Right ventricle myocardium inferior (tissue), 1 donor: ENCODE data around the gene CARD18. TPM values are rescaled to one million over a fixed set of nuclear protein-coding genes. Genes with fewer than 3 reads are reported as not detected.
A peak's percentile ranks its signal among the peaks of the same experiment; 100 is the strongest.
"Not testable (repeated sequence)": the region's sequence is repeated elsewhere in the genome, so short reads cannot be mapped to it uniquely, and the experiment has no call there.

ENCODE experiments used
- ATAC-seq: fragments of 200-7000 bp; cut with Tn5 transposase; one replicate; pipeline ENCODE4 v1.9.1; 2020; ENCODE audit warnings: mild to moderate bottlenecking, moderate library complexity
- DNase-seq: peaks from one replicate; pipeline ENCODE4 v3.0.0; 2021; ENCODE audit errors: missing footprints
- intact Hi-C: fragments of 100-400 bp; cut with DNase I; formaldehyde crosslinking; loops from one replicate; pipeline ENCODE4 v1.11.0; 2022
- total RNA-seq: library from RNA; stranded (reverse); fragmentation: NEBNext Ultra II Directional; extraction: Animal tissue kit (Norgen Biotek cat#: 25700); gene quantifications from one replicate; pipeline ENCODE4 v1.2.1, GENCODE V29; 2021
- donor health status: DM: no; HTN: yes; CAD: no; lungs with severe emphysema.

Gene CARD18
- total RNA-seq, 1 donor from 2014 or later: 0.89 TPM

DNA sequence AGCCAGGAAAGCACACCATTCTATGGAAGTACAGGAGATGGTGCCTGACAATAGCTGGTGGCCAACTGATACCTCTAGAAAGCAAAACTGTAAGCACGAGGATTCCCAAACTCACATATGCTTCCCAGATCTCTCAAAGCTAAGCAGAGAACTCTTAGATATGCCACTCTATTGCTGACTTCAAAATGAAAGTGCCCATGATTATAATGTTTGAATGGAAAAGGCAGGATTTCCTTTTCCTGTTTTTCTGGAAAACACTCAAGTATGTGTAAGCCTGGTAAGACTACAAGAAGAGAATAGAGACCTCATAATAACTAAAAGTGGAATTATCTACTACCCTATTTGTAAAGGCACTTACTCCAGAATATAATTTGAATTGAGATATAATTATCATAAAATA is 2.6 kb upstream of the CARD18 start:
- ATAC-seq (no peak), DNase-seq (no peak)
- intact Hi-C loops: no loop called here

DNA sequence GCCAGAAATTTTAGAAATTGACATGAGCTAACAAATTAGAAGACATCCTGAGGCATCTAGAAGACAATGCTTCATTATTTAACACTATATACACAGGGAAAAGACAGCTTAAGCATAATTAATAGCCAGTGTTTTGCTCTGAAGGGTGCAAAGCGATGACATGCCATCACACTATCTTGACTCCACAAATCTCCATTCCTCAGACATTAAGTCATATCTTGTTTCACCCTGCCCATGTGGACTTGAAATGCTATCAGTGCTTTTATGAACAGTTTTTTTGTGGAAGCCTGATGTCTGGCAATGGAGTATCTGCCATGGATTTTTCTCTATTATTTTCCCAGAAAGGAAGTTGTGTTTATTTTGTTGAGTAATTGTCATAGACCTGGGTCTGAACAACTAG is 2.3 kb downstream of the CARD18 start:
- no peak for DNase-seq
- no peak for ATAC-seq
- intact Hi-C loops: no loop called here

DNA sequence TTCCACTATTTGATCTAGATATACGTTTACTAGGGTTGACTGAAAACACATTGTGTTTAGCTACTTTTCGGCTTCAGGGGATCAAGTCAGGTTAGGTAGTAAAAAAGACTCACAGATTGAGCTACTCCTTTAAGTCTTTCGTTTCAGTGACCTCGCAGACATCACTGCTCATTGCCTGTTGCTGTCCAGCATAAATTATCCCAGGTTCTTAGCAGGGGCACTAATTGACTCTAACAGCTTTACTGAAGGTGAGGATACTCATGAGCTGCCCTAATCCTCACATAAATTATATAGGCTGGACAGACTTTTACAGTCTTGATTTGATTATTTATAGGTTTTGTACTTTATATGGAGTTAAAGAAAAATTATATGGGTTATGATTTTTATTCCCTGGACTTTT is 3.7 kb downstream of the CARD18 start:
- intact Hi-C loops: no loop called here
- DNase-seq: no peak
- no peak for ATAC-seq

DNA sequence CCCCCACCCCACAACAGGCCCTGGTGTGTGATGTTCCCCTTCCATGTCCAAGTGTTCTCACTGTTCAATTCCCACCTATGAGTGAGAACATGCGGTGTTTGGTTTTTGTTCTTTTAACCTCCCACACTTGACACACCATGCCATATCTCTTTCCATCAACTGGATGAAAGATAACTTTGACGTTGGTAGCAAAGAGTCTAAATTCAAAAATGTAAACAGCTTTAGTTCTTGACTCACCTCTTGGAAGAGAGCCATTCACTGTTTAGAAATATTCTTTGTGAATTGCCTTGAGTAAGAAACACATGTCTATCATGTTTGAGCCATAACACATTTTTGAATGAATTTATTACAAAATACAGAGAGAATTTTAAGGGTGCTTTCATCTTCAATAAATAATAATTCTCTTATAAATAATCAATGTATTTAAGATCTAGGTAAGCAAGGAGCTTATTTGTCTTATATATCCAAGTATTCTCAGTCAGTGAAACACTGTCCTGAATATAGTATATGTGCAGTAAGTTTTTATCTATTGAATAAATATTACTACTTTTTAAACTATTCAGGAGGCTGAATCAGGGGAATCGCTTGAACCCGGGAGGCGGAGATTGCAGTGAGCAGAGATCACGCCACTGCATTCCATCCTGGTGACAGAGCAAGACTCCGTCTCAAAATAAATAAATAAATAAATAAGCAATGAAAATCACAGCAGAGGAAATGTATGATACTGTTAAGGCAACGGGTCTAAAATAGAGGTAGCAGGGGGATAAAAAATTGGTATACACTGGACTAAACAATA is 6.7 kb downstream of the CARD18 start:
- DNase-seq (no peak), ATAC-seq (no peak)
- intact Hi-C loops: no loop called here

DNA sequence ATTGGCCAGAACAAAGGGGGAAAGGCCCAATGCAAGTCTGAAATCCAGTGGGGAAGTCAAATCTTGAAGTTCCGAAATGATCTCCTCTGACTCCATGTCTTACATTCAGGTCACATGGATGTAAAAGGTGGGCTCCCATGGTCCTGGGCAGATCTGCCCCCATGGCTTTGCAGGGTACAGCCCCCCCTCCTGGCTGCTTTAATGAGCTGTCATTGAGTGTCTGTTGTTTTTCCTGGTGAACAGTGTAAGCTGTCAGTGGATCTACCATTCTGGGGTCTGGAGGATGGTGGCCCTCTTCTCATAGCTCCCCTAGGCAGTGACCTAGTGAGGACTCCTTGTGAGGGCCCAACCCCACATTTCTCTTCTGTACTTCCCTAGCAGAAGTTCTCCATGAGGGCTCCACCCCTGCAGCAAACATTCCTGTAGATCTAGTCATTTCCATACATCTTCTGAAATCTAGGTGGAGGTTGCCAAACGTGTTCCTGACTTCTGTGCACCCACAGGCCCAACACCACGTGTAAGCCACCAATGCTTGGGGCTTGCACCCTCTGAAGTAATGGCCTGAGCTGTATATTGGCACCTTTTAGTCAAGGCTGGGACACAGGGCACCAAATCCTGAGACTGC is 9.3 kb downstream of the CARD18 start:
- DNase-seq (no peak), ATAC-seq (no peak)
- intact Hi-C loops: no loop called here

DNA sequence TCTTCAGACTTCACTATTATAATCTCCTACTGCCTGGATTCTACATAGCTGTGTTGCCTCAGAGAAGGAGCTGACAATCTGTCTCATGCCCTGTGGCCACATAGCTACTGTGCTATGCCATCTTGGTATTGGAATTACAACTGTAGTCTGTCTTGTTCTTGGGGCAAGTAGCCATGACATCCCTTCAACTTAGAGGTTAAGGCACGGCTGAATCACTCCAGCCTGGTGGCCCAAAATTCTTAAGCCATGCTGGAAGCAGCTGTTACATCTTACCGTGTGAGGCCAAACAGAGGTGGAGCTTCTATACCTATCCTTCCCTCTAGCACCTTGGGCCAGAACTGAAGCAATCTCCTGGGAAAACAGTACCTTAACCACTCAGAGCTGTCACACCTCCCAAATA is 14.8 kb downstream of the CARD18 start:
- DNase-seq: no peak
- intact Hi-C loops: no loop called here
- ATAC-seq: no peak

DNA sequence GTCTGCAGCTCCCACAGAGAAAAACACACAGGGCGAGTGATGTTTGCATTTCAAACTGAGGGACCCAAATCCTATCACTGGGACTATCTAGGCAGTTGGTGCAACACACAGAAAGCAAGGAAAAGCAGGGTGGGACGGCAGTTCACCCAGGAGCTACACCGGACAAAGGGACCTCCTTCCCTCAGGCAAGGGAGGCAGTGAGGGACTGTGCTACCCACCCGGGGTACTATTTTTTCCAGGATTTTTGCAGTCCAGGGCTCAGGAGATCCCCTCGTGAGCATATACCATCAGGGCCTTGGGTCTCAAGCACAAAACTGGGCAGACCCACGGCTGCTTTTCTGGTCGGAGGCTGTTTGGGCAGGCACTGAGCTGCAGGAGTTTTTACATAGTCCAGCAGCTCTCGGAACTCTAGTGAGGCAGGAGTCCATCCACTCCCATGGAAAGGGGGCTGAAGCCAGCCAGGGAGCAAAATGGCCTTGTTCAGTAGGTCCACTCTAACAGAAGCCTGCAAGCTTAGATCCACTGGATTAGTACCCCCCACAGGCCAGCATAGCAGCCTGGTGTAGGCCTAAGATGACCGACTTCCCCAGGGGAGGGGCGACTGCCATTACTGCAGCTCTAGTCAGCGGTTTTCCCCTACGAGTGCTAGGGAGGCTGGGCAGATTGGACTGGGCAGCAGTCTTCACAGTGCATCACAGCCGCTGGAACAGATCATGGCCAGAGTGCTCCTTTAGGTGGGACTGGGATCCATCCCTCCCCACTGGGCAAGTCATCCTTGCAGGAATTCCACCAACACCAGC is 28.2 kb downstream of the CARD18 start:
- intact Hi-C loops: no loop called here
- ATAC-seq (no peak), DNase-seq (no peak)

DNA sequence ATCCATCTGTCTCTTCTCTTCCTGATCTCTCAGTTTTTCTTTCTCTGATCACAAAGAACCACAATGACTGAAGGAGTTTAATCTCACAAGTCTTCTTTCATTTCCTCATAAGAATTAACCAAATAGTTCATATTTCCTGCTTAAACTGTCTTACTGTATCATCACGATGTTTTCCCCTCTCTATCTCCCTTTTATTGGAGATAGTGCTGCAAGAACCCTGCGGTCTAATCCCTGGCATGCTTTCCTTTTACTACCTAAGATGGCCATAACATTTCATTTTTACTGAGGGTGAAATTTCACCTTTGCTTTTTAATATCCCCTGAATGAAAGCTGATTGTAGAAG is 28.9 kb downstream of the CARD18 start:
- DNase-seq (no peak), ATAC-seq (no peak)
- intact Hi-C loops: no loop called here

DNA sequence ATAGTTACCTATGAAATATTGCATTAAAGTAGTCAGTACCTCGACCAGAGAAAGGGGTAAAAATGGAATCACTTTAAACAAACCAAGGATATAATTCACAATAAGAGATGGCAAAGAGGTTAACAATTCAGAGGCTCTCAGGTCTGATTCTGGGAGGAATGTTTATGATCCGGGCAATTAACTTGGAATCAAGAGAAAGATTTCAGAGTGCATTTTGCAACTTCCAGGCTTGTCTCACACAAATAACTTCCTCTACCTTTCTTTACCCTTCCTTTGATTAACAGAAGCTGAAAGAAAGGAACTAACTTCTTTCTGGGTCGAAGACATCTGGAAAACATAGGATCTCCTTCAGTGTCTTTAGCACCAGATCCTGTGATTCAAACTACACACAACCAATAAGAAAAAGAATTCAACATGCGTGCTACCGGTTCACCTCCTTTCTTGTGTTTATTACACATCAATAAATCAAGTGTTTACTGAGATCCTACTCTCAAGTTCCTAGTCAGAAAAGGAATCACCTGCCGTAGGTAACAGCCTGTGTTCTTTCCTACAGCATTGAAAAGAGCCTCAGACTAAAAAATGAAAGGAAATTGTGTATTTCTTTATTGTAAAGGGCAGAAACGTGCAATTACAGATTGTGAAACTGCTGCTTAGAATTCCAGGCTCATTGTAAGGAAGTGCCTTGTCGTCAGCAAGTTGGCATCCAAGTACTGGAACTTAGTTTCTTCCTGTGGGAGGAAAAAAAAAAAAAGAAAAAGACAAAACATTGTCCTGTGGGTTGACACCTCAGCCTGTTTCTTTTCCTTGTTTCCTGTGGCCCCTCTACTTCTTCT is 29.5 kb downstream of the CARD18 start:
- ATAC-seq: no peak
- intact Hi-C loops: no loop called here
- no peak for DNase-seq

DNA sequence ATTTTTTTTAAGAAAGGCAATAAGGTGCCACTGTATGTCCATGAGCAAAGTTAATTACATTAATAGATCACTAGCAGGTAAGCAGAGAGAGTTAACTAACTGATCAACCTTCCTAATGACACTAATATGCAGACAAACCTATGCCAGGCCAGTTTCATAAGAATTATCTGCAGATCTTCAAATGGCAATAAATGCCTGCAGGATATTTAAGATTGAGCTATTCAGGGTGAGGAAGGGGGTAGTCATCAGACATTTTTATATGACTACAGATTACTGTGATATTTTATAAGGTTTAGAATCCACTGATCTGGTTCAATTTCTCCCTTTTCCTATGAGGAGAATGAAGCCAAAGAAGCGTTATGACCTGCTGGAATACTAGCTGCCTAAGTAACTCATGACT is 30.2 kb downstream of the CARD18 start:
- intact Hi-C loops: no loop called here
- DNase-seq: no peak
- ATAC-seq: no peak

DNA sequence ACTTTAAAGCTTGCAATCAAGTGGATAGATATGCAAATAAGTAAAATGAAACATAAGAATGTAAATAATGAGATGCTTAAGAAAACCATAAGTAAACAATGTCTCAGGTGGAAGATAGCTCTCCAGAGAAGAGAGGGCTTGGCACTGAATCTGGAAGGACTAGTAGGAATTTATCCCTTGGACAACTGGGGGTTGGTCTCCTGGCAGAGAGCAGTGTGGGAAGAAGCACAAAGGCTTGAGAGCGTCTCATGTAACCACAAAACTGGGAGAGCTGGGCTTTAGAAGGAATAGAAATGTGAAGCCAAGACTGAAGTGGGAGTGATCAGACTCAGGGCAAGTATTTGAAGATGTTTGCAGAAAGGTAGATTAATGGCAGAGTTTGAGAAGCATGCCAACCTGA is 31.3 kb downstream of the CARD18 start:
- ATAC-seq (no peak), DNase-seq (no peak)
- intact Hi-C loops: no loop called here

DNA sequence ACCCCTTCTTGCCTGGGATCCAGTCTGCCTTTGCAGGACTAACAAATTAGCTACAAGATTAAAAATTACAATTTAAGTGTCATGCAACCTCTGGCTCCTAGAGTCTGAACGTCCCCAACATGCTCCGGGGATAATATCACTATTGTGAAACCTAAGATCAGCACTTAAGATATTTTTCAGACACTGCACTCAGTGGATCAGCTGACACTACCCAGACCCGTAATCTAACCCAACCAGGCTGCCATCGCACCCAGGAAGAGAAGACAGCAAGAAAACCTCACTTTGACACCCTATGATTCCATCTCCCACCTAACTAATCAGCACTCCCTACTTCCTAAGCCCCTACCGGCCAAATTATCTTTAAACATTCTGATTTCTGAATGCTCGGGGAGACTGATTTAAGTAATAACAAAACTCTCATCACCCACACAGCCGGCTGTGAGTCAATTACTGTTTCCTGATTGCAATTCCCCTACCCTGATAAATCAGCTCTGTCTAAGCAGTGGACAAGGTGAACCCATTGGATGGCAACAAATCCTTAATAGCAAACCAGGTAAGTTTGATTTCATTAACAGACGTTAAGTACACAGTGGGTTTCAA is 32.2 kb downstream of the CARD18 start:
- intact Hi-C loops, ATAC-seq, DNase-seq: not testable (repeated sequence)

DNA sequence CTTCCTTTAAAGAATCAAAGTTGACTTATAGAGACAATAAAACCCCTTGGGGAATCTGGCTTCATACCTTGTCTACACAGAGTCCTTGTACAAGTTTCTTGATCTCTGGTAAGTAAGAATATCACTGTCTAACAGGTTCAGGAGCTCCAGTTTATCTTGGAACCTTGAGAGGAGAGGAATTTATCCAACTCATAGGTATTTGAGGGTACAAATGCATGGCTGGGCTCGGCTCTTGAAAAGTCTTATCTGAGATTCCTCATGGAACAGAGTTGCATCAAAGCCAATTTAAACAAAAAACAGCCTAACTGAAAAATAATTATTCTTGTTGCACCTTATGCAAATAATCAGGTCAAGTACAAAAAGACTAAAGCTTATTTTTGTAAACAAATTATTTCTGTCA is 33.4 kb downstream of the CARD18 start:
- no peak for ATAC-seq
- no peak for DNase-seq
- intact Hi-C loops: no loop called here

DNA sequence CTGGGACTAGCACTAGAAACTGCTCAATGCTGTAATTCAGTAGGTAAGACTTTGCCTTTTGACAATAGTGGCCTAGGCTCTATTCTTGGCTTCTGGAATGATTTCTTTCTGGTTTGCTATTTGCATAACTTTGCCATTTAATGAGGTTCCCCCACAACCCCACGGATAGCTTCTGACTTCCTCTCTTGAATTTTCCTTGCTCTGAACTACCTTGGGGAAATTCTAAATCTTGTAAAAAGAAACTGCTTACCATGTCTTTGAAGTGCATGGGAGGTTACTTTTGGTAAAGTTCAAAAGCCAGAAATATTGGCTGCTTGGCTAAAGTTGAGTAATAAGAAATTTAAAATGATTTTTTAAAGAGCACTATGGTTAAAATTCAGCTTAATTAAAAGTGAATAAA is 35.3 kb downstream of the CARD18 start:
- no peak for DNase-seq
- no peak for ATAC-seq
- intact Hi-C loops: no loop called here

DNA sequence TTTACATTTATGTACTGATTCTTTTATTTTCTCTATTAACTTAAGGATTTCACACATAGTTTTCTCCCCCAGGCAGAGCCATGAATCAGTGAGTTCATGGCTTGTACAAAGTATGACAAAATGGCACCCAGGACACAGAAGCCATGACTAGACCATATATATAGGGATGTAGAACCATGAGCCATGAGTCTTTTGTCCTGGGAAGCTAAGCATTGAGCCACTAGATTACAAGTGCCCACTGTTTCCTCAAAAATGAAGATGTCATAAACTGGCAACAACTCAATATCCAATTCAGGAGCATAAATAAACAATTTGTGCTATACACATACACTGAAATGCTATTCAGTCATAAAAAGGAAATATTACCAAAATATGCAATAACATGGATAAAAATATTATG is 36.2 kb downstream of the CARD18 start:
- no peak for DNase-seq
- intact Hi-C loops: no loop called here
- ATAC-seq: no peak

DNA sequence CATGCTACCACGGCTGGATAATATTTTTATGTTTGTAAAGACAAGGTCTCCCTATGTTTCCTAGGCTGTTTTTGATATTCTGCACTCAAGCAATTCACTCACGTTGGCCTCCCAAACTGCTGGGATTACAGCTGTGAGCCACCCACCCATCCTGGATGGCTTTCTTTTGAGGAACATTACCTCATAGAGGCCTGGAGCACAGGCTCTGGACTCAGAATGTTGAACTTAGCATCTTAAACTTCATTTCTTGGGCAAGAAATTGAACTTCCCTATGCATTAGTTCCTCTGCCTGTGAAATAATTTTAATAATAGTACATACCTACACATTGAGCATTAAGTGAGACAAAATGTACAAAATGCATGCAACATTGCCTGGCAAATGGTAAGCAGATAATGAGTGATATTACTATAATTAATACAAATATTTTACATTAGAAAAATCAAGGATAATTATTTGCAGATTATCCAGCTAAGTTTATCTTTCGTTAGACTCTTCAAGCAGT is 37.4 kb downstream of the CARD18 start:
- DNase-seq, intact Hi-C loops, ATAC-seq: not testable (repeated sequence)

DNA sequence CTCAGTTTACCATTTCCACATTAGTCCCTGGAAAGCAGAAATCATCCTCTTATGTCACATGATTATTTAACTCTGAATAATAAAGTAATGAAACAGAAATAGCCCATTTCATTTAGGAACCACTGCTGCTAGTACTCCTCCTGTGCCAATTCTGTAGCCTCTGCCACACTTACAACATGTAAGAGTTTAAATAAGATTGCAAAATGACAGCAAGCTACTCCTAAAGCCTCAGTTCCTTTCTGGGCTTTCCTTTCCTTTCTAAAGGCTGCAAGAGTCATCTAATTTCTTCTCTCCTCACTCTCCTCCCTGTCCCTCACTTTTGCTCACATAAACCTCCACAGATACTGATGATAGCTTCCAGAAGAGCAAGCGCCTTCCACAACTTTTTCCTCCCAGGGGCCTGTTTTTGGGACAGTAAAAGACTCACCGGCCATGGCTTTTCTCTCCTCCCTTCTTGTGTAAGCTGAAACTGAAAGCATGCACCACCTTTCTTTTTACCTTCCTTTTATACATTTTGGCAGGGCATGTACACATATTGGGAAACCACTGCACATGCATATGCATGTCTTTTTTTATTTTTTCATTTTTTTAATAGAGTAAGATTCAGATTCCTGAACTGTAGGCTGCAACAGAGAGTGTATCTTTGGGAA is 38.5 kb downstream of the CARD18 start:
- intact Hi-C loops: no loop called here
- ATAC-seq (no peak), DNase-seq (no peak)

DNA sequence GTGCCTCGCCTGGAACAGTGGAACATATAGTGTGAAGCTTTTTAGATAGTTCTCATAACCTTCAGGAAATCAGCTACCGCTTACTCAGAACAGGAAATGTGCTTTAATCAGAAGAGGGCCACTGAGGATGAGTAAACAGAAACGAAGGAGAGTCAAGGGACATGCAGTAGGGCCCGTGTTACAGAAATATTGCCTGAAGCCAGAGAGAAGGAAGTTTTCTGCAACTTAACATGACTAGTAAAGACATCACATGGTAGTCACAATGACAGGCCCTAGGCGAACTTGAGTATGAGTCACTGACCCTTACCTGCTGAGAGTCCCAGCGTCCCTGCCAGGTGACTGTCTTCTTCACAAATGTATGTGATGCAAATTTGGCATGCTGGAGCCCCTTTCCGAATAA is 39.4 kb downstream of the CARD18 start:
- DNase-seq: no peak
- peak; percentile 16 for ATAC-seq
- intact Hi-C loops: no loop called here
